ENCODE data around the gene TM4SF4. TPM values are rescaled to one million over a fixed set of nuclear protein-coding genes. Genes with fewer than 3 reads are reported as not detected.

TM4SF4 gene
- polyA plus RNA-seq, 1 donor from 2014 or later = not detected

- Histone ChIP-seq H3K4me3 (ENCODE audit: low read length) (no peak overlapping the region), H3K9ac (ENCODE audit: low read length) (no peak overlapping the region), H3K9me2 (ENCODE audit: insufficient read depth, low read length) (no peaks in the 10 kb centered on the region), H2AFZ (ENCODE audit: low read depth, low read length) (no peak overlapping the region), H3K27me3 (ENCODE audit: insufficient read depth, low read depth, low read length) (no peaks in the 10 kb centered on the region), H3K27ac (ENCODE audit: low read length) (no peak overlapping the region), H3K9me3 (ENCODE audit: low read length) (no peaks in the 10 kb centered on the region), H3K4me2 (ENCODE audit: low read length) (no peak overlapping the region), H3K36me3 (ENCODE audit: insufficient read depth, low read length) (no peaks in the 10 kb centered on the region), H3F3A (ENCODE audit: insufficient read depth, low read length, poor library complexity, severe bottlenecking) (no peaks in the 10 kb centered on the region), H3K79me2 (replicated peaks; ENCODE audit: insufficient read depth, low read length) (no peaks in the 10 kb centered on the region), H4K20me1 (ENCODE audit: insufficient read depth) (no peaks in the 10 kb centered on the region)
- no peak for TF ChIP-seq EP300 (conservative IDR thresholded peaks at IDR 0.05; ENCODE audit: poor library complexity, severe bottlenecking)
- TF ChIP-seq REST (IDR thresholded peaks at IDR 0.05; ENCODE audit: borderline replicate concordance) = no peak
Observed at GRCh38 chr3:149547954-149548668, 73.6 kb downstream of the TM4SF4 start.

- no peak overlapping the region for H3K4me2 ChIP-seq (ENCODE audit: low read length)
- H3K9me3 ChIP-seq (ENCODE audit: low read length) = no peaks in the 10 kb centered on the region
- H2AFZ ChIP-seq (ENCODE audit: low read depth, low read length) = no peak overlapping the region
- no peaks in the 10 kb centered on the region for H3K9me2 ChIP-seq (ENCODE audit: insufficient read depth, low read length)
- no peaks in the 10 kb centered on the region for H3K79me2 ChIP-seq (replicated peaks; ENCODE audit: insufficient read depth, low read length)
- no peak overlapping the region for H3K9ac ChIP-seq (ENCODE audit: low read length)
- no peak for TF ChIP-seq REST (IDR thresholded peaks at IDR 0.05; ENCODE audit: borderline replicate concordance)
- TF ChIP-seq TAF1 (IDR thresholded peaks at IDR 0.05; ENCODE audit: low read depth) = no peak
- TF ChIP-seq CTCF (IDR thresholded peaks at IDR 0.05; ENCODE audit: poor library complexity, severe bottlenecking) = no peak
- TF ChIP-seq POLR2AphosphoS5 (IDR thresholded peaks at IDR 0.05) = no peak
- TF ChIP-seq EZH2 (IDR thresholded peaks at IDR 0.05; ENCODE audit: borderline replicate concordance, insufficient read depth, low read length, poor library complexity, severe bottlenecking) = no peak
- TF ChIP-seq SMC3 (conservative IDR thresholded peaks at IDR 0.05; ENCODE audit: poor library complexity) = no peak
- no peak for TF ChIP-seq RAD21 (conservative IDR thresholded peaks at IDR 0.05)
- no peak for TF ChIP-seq MXI1 (conservative IDR thresholded peaks at IDR 0.05; ENCODE audit: poor library complexity, severe bottlenecking)
- no peak for TF ChIP-seq EP300 (conservative IDR thresholded peaks at IDR 0.05; ENCODE audit: poor library complexity, severe bottlenecking)
- no peak overlapping the region for H3K4me3 ChIP-seq (ENCODE audit: low read length)
- no peak overlapping the region for H3K27ac ChIP-seq (ENCODE audit: low read length)
- no peaks in the 10 kb centered on the region for H4K20me1 ChIP-seq (ENCODE audit: insufficient read depth)
- H3K36me3 ChIP-seq (ENCODE audit: insufficient read depth, low read length) = no peaks in the 10 kb centered on the region
- H3F3A ChIP-seq (ENCODE audit: insufficient read depth, low read length, poor library complexity, severe bottlenecking) = no peaks in the 10 kb centered on the region
- H3K27me3 ChIP-seq (ENCODE audit: insufficient read depth, low read depth, low read length) = no peaks in the 10 kb centered on the region
Observed at GRCh38 chr3:149548669-149549065, 74.2 kb downstream of the TM4SF4 start.

All from neural cell (in vitro differentiated cells).